GM21737 (cell line): ENCODE results near the gene NEGR1.

ENCODE experiments used
- ATAC-seq: cut with Tn5 transposase; IDR thresholded peaks from one replicate; pipeline ENCODE4 v1.9.1; 2021; ENCODE audit warnings: mild to moderate bottlenecking, moderate library complexity; ENCODE audit not compliant: unreplicated experiment

The NEGR1 gene

DNA sequence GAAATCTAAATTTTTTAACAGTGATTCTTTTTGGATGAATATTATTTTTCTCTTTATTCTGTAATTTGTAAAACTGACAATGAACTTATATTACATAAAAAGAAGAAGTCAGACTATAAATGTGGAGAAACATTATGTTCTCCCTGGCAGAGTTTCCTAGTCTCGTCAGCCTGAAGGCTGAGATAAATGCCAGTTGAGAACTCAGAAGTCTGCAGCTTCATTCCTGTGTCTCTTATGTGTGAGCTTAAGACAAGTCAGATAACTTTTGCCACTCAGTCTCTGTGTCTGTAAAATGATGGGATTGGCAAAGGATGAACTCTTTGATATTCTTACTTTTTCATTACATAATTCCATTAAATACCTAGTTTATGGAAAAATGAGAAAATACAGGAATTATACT lies 632.7 kb downstream of the NEGR1 start:
- ATAC-seq: no peak

DNA sequence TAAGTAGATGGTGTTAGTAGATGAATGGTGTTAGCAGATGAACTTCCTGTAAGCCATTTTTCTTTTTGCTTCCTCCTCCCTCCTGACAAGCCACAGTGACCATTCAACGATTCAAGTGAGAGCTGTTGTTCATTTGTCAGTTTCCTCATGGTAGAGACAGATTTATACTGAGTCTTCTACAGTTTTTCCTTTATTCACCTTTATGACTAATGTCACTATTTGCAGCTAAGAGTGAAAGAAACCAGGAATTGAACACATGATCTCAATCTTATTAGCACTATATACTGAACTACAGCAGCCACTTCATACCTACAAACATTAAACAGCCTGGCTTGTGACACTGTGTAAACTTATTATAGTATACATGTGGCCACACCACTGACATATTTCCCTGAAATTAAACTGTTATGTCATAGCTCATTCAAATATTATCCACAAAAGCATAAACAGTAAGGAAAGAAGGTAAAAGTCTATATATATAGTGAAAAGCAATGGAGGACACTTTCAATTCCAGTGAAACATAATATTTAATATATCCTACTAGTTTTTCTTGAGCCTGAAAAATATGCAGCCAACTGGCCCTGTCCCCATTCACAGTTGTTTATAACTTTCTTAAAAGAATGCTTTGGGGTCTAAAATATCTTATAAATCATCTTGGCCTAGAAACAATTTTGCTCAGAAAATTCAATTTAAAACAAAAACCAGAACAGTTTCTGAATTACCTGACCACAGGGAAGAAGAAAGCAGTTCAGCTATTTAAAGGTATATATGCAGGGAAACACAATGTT lies 634.6 kb downstream of the NEGR1 start:
- ATAC-seq: no peak

DNA sequence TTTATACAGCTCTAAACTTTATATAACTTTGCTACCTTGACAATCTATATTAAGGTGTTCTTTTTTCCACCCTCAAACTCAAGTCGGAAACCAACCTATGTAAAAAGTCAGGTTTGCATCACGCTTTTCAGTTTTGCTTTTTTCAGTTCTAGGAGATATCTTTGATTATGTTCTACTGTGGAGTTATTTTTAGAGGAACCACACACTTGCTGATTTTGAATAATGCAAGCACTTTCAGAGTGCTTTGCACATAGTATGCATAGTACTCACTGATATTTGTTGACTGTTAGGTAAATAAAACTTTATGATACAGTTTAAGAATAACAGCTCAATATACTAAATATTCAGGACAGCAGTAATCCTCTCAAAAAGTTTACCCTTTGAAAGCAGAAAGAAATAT lies 637.3 kb downstream of the NEGR1 start:
- no peak for ATAC-seq

- no peak for ATAC-seq
Observed at GRCh38 chr1:71641903-71642302, 640.4 kb downstream of the NEGR1 start.

DNA sequence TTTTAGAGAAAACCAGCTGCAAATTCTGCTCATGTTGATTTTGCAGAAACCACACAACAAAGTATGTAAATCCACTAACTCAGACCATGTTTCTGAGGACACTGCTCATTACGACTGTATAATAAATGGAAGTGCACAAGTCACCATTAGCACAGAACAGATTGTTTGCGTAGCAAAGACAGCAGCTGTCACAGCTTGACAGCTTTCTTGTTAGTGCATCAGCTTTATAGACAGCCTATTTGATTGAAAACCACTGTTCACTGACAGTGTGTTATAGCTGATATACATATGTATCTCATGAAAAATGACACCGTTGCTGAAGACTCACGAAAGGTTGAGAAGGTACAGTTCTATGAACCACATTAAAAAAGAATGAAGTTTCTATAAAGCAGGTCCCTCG lies 641.3 kb downstream of the NEGR1 start:
- ATAC-seq: no peak

GRCh38 chr1:71640116-71640515 lies 642.2 kb downstream of the NEGR1 start:
- ATAC-seq: no peak

DNA sequence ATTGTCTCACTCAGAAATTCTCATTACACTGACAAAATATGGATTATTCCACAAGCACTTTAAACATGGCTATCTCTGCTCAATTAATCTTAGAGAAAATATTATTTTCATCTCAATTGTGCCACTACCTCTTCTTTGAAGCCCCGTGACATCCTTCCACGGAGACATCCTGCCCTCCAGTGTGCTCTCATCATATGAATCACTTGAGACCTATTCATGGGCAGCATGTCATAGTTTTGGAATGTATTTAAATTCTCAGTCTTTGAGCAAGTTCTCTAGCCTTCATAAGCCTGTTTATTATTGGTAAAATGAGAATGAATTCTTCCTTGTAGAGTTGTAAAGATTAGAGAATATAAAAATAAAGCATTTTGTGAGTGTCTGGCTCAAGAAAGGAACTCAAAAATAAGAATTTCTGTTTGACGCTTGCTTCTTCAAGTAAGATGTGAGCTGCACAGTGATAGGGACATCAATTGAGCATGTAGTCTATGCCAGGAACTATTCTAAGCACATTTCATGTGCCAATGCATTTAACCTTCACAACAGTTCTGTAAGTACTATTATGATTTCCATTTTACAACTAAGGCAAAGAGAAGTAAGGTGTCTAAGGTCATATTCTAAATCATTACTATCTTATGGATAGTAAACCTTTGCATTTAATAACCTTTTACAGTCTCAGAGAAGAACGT lies 644.1 kb downstream of the NEGR1 start:
- ATAC-seq: no peak

GRCh38 chr1:71635568-71635967 lies 646.8 kb downstream of the NEGR1 start:
- ATAC-seq: no peak

- ATAC-seq: no peak
Observed at GRCh38 chr1:71634159-71634558, 648.2 kb downstream of the NEGR1 start.

- ATAC-seq: no peak
Observed at GRCh38 chr1:71630073-71630472, 652.3 kb downstream of the NEGR1 start.

GRCh38 chr1:71625004-71625403 lies 657.3 kb downstream of the NEGR1 start:
- no peak for ATAC-seq

- ATAC-seq: no peak
Observed at GRCh38 chr1:71623888-71624287, 658.5 kb downstream of the NEGR1 start.

GRCh38 chr1:71621785-71622184 lies 660.6 kb downstream of the NEGR1 start:
- ATAC-seq: no peak

GRCh38 chr1:71618766-71619530 lies 663.4 kb downstream of the NEGR1 start:
- ATAC-seq: no peak

- ATAC-seq: no peak
Observed at GRCh38 chr1:71618191-71618590, 664.1 kb downstream of the NEGR1 start.

GRCh38 chr1:71610476-71610875 lies 671.9 kb downstream of the NEGR1 start:
- ATAC-seq: no peak

DNA sequence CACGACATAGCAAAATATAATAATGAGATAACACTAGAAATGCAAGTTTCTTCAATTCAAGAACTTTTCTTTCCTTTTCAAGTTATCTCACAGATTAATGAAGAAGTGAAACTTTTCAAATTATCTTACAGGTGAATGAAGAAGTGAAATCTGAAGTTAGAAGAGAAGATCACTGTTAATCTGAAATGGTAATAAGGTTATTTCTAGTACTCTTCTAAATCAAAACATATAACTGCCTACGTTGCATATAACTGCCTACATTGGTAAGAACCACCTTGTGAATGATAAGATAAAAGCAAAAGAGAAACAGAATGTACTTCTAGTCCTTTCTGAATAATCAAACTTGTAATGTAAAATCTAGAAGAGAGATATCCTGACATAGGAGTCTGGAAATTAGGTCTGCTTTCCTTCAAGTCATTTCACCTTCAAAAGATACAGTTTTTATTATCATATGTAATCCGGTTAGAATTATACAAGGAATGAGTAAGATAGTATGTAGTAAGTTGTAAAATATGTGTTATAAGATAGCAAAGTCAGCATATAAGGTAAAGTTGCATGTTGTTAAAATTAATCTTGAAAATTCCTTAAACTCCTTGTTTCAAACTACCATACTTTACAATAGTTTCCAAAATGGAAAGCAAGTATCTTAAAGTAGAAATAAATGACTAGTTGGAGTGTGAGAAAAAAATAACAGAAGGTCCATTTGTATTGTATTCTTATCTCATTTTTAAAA lies 679.1 kb downstream of the NEGR1 start:
- ATAC-seq: no peak

GRCh38 chr1:71600023-71600422 lies 682.3 kb downstream of the NEGR1 start:
- no peak for ATAC-seq

- ATAC-seq: no peak
Observed at GRCh38 chr1:71599306-71599705, 683.0 kb downstream of the NEGR1 start.

DNA sequence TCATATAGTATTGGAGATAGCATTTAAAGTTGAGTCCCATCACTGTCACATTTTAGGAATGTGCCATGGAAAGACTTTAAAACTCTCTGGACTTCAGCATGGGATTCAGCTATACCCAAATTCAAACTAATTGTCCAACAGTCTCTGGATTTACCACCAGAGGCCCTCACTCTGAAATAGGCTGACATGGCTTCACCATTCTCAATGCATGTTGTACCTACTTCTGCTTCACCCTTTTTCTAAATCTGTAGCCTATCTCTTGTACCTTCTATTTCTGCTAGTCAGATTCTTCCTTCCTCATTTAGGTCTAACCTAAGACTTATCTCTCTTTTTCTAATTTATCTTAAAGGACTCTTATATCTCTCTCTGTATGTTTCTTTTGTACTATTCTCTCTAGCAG lies 688.8 kb downstream of the NEGR1 start:
- ATAC-seq: no peak

GRCh38 chr1:71592646-71593274 lies 689.6 kb downstream of the NEGR1 start:
- ATAC-seq: no peak
